GM23248 (cell line): ENCODE measurements around the gene SMARCA4. TPM values are rescaled to one million over a fixed set of nuclear protein-coding genes. Genes with fewer than 3 reads are reported as not detected.

ENCODE experiments used
- DNase-seq: peaks from one replicate; pipeline ENCODE4 v3.0.0-alpha.2; 2015
- H2AFZ ChIP-seq: fragments of 200-600 bp; sonication (generic); 2 replicates; pipeline ENCODE4 v1.6.1; 2016; ENCODE audit warnings: antibody characterized with exemption
- H3F3A ChIP-seq: fragments of 200-600 bp; sonication (generic); 2 replicates; pipeline ENCODE4 v1.6.1; 2016; ENCODE audit warnings: mild to moderate bottlenecking, antibody characterized with exemption, mixed run types; ENCODE audit not compliant: insufficient read depth
- H3K27ac ChIP-seq: fragments of 200-600 bp; sonication (generic); 2 replicates; pipeline ENCODE4 v1.5.1; 2016; ENCODE audit warnings: mild to moderate bottlenecking
- H3K27me3 ChIP-seq: fragments of 200-600 bp; sonication (generic); replicated peaks from 2 replicates; pipeline ENCODE4 v1.6.1; 2016; ENCODE audit warnings: mild to moderate bottlenecking; ENCODE audit not compliant: insufficient read depth
- H3K36me3 ChIP-seq: fragments of 200-600 bp; sonication (generic); 2 replicates; pipeline ENCODE4 v1.6.1; 2016; ENCODE audit warnings: low read depth, mild to moderate bottlenecking
- H3K4me1 ChIP-seq: fragments of 200-600 bp; sonication (generic); 2 replicates; pipeline ENCODE4 v1.6.1; 2016; ENCODE audit warnings: mild to moderate bottlenecking; ENCODE audit not compliant: insufficient read depth
- H3K4me2 ChIP-seq: fragments of 200-600 bp; sonication (generic); one replicate; pipeline ENCODE4 v1.6.1; 2016; ENCODE audit warnings: mild to moderate bottlenecking; ENCODE audit not compliant: unreplicated experiment
- H3K4me3 ChIP-seq: fragments of 200-600 bp; sonication (generic); 2 replicates; pipeline ENCODE4 v1.5.1; 2016; ENCODE audit warnings: mild to moderate bottlenecking
- H3K79me2 ChIP-seq: fragments of 200-600 bp; sonication (generic); 2 replicates; pipeline ENCODE4 v1.6.1; 2016; ENCODE audit warnings: mild to moderate bottlenecking; ENCODE audit not compliant: insufficient read depth
- H3K9ac ChIP-seq: fragments of 200-600 bp; sonication (generic); 2 replicates; pipeline ENCODE4 v1.6.1; 2016; ENCODE audit warnings: mild to moderate bottlenecking
- H3K9me2 ChIP-seq: fragments of 200-600 bp; sonication (generic); 2 replicates; pipeline ENCODE4 v1.6.1; 2016; ENCODE audit warnings: mixed run types, mild to moderate bottlenecking, moderate library complexity; ENCODE audit not compliant: insufficient read depth
- H3K9me3 ChIP-seq: fragments of 200-600 bp; sonication (generic); one replicate; pipeline ENCODE4 v1.6.1; 2017; ENCODE audit warnings: low read depth
- H4K20me1 ChIP-seq: fragments of 200-600 bp; sonication (generic); 2 replicates; pipeline ENCODE4 v1.6.0; 2016; ENCODE audit not compliant: insufficient read depth
- EZH2 ChIP-seq: fragments of 200-600 bp; sonication (generic); IDR thresholded peaks from 2 replicates; pipeline ENCODE4 v1.6.1; 2018; ENCODE audit warnings: antibody characterized with exemption, mild to moderate bottlenecking; ENCODE audit not compliant: insufficient read depth, poor library complexity, severe bottlenecking
- EZH2phosphoT487 ChIP-seq: fragments of 200-600 bp; sonication (generic); IDR thresholded peaks from 2 replicates; pipeline ENCODE4 v1.6.1; 2018; ENCODE audit warnings: antibody characterized with exemption, moderate library complexity, mild to moderate bottlenecking, low read depth; ENCODE audit not compliant: insufficient read depth
- WGBS, 2 experiments: methylation state at CpG; one replicate each; pipeline ENCODE4 v1.1.6; 2015 to 2017; ENCODE audit warnings: low lambda C conversion rate in 2 of 2, low coverage in 1 of 2; ENCODE audit errors: missing lambda C conversion rate in 2 of 2; 5-methylcytosine and 5-hydroxymethylcytosine counted together
- in situ Hi-C: fragments of 300-500 bp; cut with MboI; formaldehyde crosslinking; loops from 2 replicates; pipeline ENCODE4 v1.15.0; 2020
- polyA plus RNA-seq: library from polyadenylated mRNA; unstranded; fragments of >200 nt; fragmentation: Nextera tagmentation; extraction: Ambion mirVana; gene quantifications from 2 replicates; pipeline ENCODE4 v1.2.1, GENCODE V29; 2016
- total RNA-seq: library from RNA; depleted of rRNA; stranded (reverse); fragments of >200 nt; shearing (Covaris generic); gene quantifications from 2 replicates; pipeline ENCODE4 v1.2.3, GENCODE V29; 2014

Gene SMARCA4
- total and polyA plus RNA-seq, 2 experiments from 2014 or later, result 37.1 to 44.0 TPM

DNA sequence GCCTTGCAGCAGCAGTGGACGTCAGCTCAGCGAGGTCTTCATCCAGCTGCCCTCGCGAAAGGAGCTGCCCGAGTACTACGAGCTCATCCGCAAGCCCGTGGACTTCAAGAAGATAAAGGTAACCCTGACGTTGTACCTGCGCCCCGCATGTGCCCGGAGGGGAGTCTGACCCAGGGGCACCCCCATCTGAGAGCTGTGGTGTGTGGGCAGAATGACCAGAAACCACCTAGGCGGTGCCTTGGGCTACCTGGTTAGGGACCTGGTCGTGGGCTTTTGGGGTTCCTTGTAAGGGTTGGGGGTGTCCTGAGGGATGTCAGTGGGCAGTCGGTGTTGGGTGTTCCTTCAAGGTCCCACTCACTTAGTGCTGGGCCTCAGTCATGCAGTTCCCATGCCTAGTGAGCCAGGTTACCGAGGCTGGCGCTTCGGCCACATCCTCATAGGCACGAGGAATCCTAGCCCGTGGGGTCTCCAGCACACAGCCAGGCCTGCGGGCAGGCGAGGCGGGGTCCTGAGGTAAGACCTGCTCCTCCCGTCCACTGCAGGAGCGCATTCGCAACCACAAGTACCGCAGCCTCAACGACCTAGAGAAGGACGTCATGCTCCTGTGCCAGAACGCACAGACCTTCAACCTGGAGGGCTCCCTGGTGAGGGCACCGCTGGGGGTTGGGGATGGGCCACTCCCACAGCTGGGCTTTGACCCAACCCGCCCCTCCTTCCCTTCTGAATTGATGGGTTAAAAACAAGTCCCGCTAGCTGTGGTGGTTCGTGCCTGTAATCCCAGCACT lies 97.6 kb downstream of the SMARCA4 start:
- no peak overlapping the region for H3K27ac ChIP-seq
- H3K4me2 ChIP-seq, result no peak overlapping the region
- peaks cover 6% of the 10 kb centered on the region; the same call in 1 of the 2 replicates for H3K36me3 ChIP-seq
- H4K20me1 ChIP-seq, result no peaks in the 10 kb centered on the region
- in situ Hi-C loops, result no loop called here
- no peaks in the 10 kb centered on the region for H3K9me3 ChIP-seq
- DNase-seq, result no peak
- H2AFZ ChIP-seq, result no peak overlapping the region
- H3K4me1 ChIP-seq, result no peaks in the 10 kb centered on the region
- no peaks in the 10 kb centered on the region for H3K9me2 ChIP-seq
- H3K9ac ChIP-seq, result no peak overlapping the region
- TF ChIP-seq EZH2phosphoT487 (no peak), EZH2 (no peak)
- H3F3A ChIP-seq, result no peaks in the 10 kb centered on the region
- no peaks in the 10 kb centered on the region for H3K27me3 ChIP-seq
- H3K79me2 ChIP-seq, result no peaks in the 10 kb centered on the region
- WGBS, 2 experiments, result 96 to 99% methylated on average over 29 to 34 of the region's 34 CpGs
- no peak overlapping the region for H3K4me3 ChIP-seq

DNA sequence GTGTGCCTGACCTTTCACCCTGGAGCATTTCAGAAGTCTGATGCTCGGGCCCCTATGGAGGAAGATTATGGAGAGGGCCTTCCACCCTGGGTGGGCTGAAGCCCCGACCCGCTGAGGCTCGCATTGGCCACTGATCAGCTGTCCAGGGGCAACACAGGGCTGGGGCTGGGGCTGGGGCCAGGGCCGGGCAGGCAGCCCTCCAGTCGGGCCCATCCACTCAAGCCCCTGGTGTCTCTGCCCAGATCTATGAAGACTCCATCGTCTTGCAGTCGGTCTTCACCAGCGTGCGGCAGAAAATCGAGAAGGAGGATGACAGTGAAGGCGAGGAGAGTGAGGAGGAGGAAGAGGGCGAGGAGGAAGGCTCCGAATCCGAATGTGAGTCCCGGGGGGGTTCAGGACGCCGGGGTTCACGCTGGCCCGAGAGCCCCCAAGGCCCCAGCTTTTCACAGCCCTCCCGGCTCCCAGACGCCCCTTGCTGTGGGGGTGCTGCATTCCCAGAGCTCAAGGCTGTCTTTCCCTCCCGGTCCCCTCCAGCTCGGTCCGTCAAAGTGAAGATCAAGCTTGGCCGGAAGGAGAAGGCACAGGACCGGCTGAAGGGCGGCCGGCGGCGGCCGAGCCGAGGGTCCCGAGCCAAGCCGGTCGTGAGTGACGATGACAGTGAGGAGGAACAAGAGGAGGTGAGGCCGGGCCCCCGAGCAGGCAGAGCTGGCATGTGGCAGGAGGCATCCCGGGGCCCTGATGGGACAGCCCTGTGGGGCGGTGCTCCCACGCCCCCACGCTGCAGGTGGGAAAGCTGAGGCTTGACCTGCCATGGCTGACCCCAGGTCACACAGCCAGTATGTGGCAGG lies 98.9 kb downstream of the SMARCA4 start:
- no peak overlapping the region for H3K27ac ChIP-seq
- H3K4me3 ChIP-seq, result no peak overlapping the region
- H3K9me2 ChIP-seq, result no peaks in the 10 kb centered on the region
- in situ Hi-C loops, result no loop called here
- TF ChIP-seq EZH2 (no peak), EZH2phosphoT487 (no peak)
- no peaks in the 10 kb centered on the region for H3F3A ChIP-seq
- WGBS, 2 experiments, result 96 to 97% methylated on average over 40 to 43 of the region's 43 CpGs
- H3K79me2 ChIP-seq, result no peaks in the 10 kb centered on the region
- H3K9ac ChIP-seq, result no peak overlapping the region
- no peaks in the 10 kb centered on the region for H4K20me1 ChIP-seq
- no peak overlapping the region for H3K4me2 ChIP-seq
- H3K36me3 ChIP-seq, result peaks cover 8% of the 10 kb centered on the region; the same call in 1 of the 2 replicates
- DNase-seq, result no peak
- H3K27me3 ChIP-seq, result no peaks in the 10 kb centered on the region
- H3K9me3 ChIP-seq, result no peaks in the 10 kb centered on the region
- no peak overlapping the region for H2AFZ ChIP-seq
- no peaks in the 10 kb centered on the region for H3K4me1 ChIP-seq

GRCh38 chr19:11061952-11062351 lies 101.1 kb downstream of the SMARCA4 start:
- TF ChIP-seq EZH2 (no peak), EZH2phosphoT487 (no peak)
- no peaks in the 10 kb centered on the region for H3K27me3 ChIP-seq
- no peaks in the 10 kb centered on the region for H3K79me2 ChIP-seq
- H3K4me3 ChIP-seq, result no peak overlapping the region
- no peaks in the 10 kb centered on the region for H3K9me2 ChIP-seq
- WGBS, 2 experiments, result 92 to 94% methylated on average over 14 of the region's 14 CpGs
- H3K9ac ChIP-seq, result no peak overlapping the region
- DNase-seq, result no peak
- in situ Hi-C loops, result no loop called here
- H3K27ac ChIP-seq, result no peak overlapping the region
- no peaks in the 10 kb centered on the region for H3F3A ChIP-seq
- no peaks in the 10 kb centered on the region for H4K20me1 ChIP-seq
- H3K9me3 ChIP-seq, result no peaks in the 10 kb centered on the region
- no peak overlapping the region for H2AFZ ChIP-seq
- H3K4me2 ChIP-seq, result no peak overlapping the region
- H3K36me3 ChIP-seq, result peaks cover 8% of the 10 kb centered on the region; the same call in 1 of the 2 replicates
- H3K4me1 ChIP-seq, result no peaks in the 10 kb centered on the region

DNA sequence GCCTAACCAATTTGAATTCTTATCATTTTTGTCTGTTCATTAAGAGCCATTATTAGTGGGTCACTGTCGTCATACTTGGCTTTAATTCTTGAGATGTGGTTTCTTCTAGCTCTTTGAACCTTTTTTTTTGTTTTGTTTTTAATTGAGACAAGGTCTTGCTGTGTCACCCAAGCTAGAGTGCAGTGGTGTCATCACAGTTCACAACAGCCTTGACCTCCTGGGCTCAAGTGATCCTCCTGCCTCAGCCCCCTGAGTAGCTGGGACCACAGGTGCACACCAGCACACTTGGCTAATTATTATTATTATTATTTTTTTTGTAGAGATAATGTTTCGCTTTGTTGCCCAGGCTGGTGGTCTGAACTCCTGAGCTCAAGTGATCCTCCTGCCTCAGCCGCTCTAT lies 102.6 kb downstream of the SMARCA4 start:
- Histone ChIP-seq H3K4me3 (no peak overlapping the region), H3K4me2 (no peak overlapping the region), H3K27ac (no peak overlapping the region), H4K20me1 (no peaks in the 10 kb centered on the region), H3K79me2 (no peaks in the 10 kb centered on the region), H3K9me3 (no peaks in the 10 kb centered on the region), H3K27me3 (no peaks in the 10 kb centered on the region), H3K36me3 (peaks cover 13% of the 10 kb centered on the region; the same call in 1 of the 2 replicates), H3K4me1 (no peaks in the 10 kb centered on the region), H3F3A (no peaks in the 10 kb centered on the region), H2AFZ (no peak overlapping the region), H3K9ac (no peak overlapping the region), H3K9me2 (no peaks in the 10 kb centered on the region)
- in situ Hi-C loops, result no loop called here
- TF ChIP-seq EZH2phosphoT487 (no peak), EZH2 (no peak)
- DNase-seq, result no peak
- 87% methylated on average over 3 of the region's 3 CpGs for WGBS, 2 experiments
